NB4 (cell line): ENCODE data around the gene RYR2.

Experiments used
- DNase-seq: peaks from one replicate; pipeline ENCODE4 v3.0.0; 2010; ENCODE audit warnings: low read depth
- H3K4me3 ChIP-seq: one replicate; pipeline ENCODE4 v1.5.1; 2011; ENCODE audit warnings: mild to moderate bottlenecking, low read depth, low read length, moderate library complexity
- CTCF ChIP-seq: IDR thresholded peaks from one replicate; pipeline ENCODE4 v1.5.1; 2012; ENCODE audit warnings: low read depth, low read length
- MAX ChIP-seq: IDR thresholded peaks from 2 replicates; pipeline ENCODE4 v1.6.1; 2011; ENCODE audit warnings: low read depth, low read length
- MYC ChIP-seq: IDR thresholded peaks from 2 replicates; pipeline ENCODE4 v1.6.1; 2011; ENCODE audit warnings: low read depth, low read length
- POLR2A ChIP-seq: IDR thresholded peaks from 2 replicates; pipeline ENCODE4 v1.6.1; 2011; ENCODE audit warnings: mild to moderate bottlenecking; ENCODE audit not compliant: insufficient read length; ENCODE audit errors: extremely low read depth

RYR2 gene

GRCh38 chr1:237448042-237448441 lies 406.1 kb downstream of the RYR2 start:
- no peak overlapping the region for H3K4me3 ChIP-seq
- no peak for DNase-seq
- no peak for TF ChIP-seq MAX
- no peak for TF ChIP-seq CTCF
- no peak for TF ChIP-seq POLR2A
- TF ChIP-seq MYC = no peak

GRCh38 chr1:237457573-237457972 lies 415.6 kb downstream of the RYR2 start:
- H3K4me3 ChIP-seq = no peak overlapping the region
- no peak for TF ChIP-seq MAX
- TF ChIP-seq CTCF = no peak
- no peak for TF ChIP-seq MYC
- TF ChIP-seq POLR2A = no peak
- DNase-seq = no peak

GRCh38 chr1:237467320-237467719 lies 425.3 kb downstream of the RYR2 start:
- TF ChIP-seq POLR2A (no peak), MYC (no peak), MAX (no peak), CTCF (no peak)
- no peak for DNase-seq
- H3K4me3 ChIP-seq = no peak overlapping the region

GRCh38 chr1:237470712-237471338 lies 428.8 kb downstream of the RYR2 start:
- TF ChIP-seq MYC (peak; percentile 96), MAX (peak; percentile 92), CTCF (no peak), POLR2A (peak; percentile 31)
- peak overlapping the region; percentile 76 for H3K4me3 ChIP-seq
- DNase-seq = peak; percentile 95

- H3K4me3 ChIP-seq = peak overlapping the region; percentile 76
- peak; percentile 0 for TF ChIP-seq POLR2A
- no peak for TF ChIP-seq MAX
- peak; percentile 30 for DNase-seq
These were observed 429.4 kb downstream of the RYR2 start for GRCh38 chr1:237471377-237471776.

GRCh38 chr1:237471956-237472355 lies 430.0 kb downstream of the RYR2 start:
- H3K4me3 ChIP-seq = peak overlapping the region; percentile 76
- DNase-seq = peak; percentile 19
- TF ChIP-seq MYC (no peak), MAX (no peak)

GRCh38 chr1:237473854-237474253 lies 431.9 kb downstream of the RYR2 start:
- DNase-seq = no peak
- TF ChIP-seq CTCF (no peak), MYC (no peak), MAX (no peak), POLR2A (no peak)
- no peak overlapping the region for H3K4me3 ChIP-seq
